AG04449 (cell line): Measurements from ENCODE around the gene VSX1.

Source experiments
- CTCF ChIA-PET: fragments of 350-600 bp; formaldehyde crosslinking; extraction: SDS; loops from one replicate; lab custom pipeline; 2021; ENCODE audit warnings: antibody characterized with exemption; lab: Yijun Ruan, JAX
- POLR2A ChIA-PET: fragments of 400-600, 350-600 bp; formaldehyde crosslinking; extraction: SDS; loops from one replicate; lab custom pipeline; 2020; ENCODE audit warnings: antibody characterized with exemption, inconsistent platforms; lab: Yijun Ruan, JAX
- DNase-seq: peaks from one replicate; pipeline ENCODE4 v3.0.0-alpha.2; 2010; ENCODE audit warnings: low read depth, low spot score
- H3K4me3 ChIP-seq: 2 replicates; pipeline ENCODE4 v1.5.1; 2011; ENCODE audit warnings: low read depth, mild to moderate bottlenecking, control low read depth, low read length
- CTCF ChIP-seq: IDR thresholded peaks from one replicate; pipeline ENCODE4 v1.5.1; 2011; ENCODE audit warnings: mild to moderate bottlenecking, moderate library complexity, low read length, control low read depth, inconsistent platforms; ENCODE audit not compliant: insufficient read depth; ENCODE audit errors: missing control alignments

The VSX1 gene

GRCh38 chr20:25035921-25036320 is 46.0 kb downstream of the VSX1 start:
- no peak for DNase-seq
- TF ChIP-seq CTCF = no peak
- H3K4me3 ChIP-seq = no peak overlapping the region
- CTCF ChIA-PET = interaction anchor here (1.2 kb wide), 1 partner anchor 9 kb away, joined by 4 read pairs; no protein-coding TSS in a partner anchor
- POLR2A ChIA-PET = no interaction called here

- DNase-seq = no peak
- POLR2A ChIA-PET = no interaction called here
- no peak for TF ChIP-seq CTCF
- H3K4me3 ChIP-seq = no peak overlapping the region
- CTCF ChIA-PET = no interaction called here
These were observed 48.0 kb downstream of the VSX1 start for GRCh38 chr20:25033924-25034300.

- ChIA-PET CTCF (interaction anchor here (0.9 to 1.3 kb wide), 2 partner anchors 26 to 32 kb away, joined by 3 read pairs; no protein-coding TSS in a partner anchor), POLR2A (no interaction called here)
- DNase-seq = no peak
- no peak for TF ChIP-seq CTCF
- H3K4me3 ChIP-seq = no peak overlapping the region
These were observed 48.5 kb downstream of the VSX1 start for GRCh38 chr20:25033265-25033923.

- no peak for DNase-seq
- TF ChIP-seq CTCF = no peak
- no peak overlapping the region for H3K4me3 ChIP-seq
- CTCF ChIA-PET = interaction anchor here (0.9 to 1.7 kb wide), 4 partner anchors 27 to 146 kb away, joined by 3 to 5 read pairs (median 3); no protein-coding TSS in a partner anchor
- POLR2A ChIA-PET = no interaction called here
These were observed 49.3 kb downstream of the VSX1 start for GRCh38 chr20:25032478-25033264.

- POLR2A ChIA-PET = no interaction called here
- no peak for TF ChIP-seq CTCF
- CTCF ChIA-PET = interaction anchor here (0.9 to 1.7 kb wide), 2 partner anchors 38 to 146 kb away, joined by 3 to 5 read pairs; no protein-coding TSS in a partner anchor
- DNase-seq = no peak
- no peak overlapping the region for H3K4me3 ChIP-seq
These were observed 49.9 kb downstream of the VSX1 start for GRCh38 chr20:25032065-25032477.

GRCh38 chr20:25031241-25031640 is 50.7 kb downstream of the VSX1 start:
- no peak for TF ChIP-seq CTCF
- POLR2A ChIA-PET = no interaction called here
- no peak overlapping the region for H3K4me3 ChIP-seq
- CTCF ChIA-PET = interaction anchor here (1.7 kb wide), 1 partner anchor 37 kb away, joined by 5 read pairs; no protein-coding TSS in a partner anchor
- DNase-seq = no peak
